HG03280 (cell line): ENCODE data around the gene CLIC3.

Experiments used
- ATAC-seq: cut with Tn5 transposase; IDR thresholded peaks from one replicate; pipeline ENCODE4 v1.9.1; 2021; ENCODE audit warnings: mild to moderate bottlenecking, moderate library complexity; ENCODE audit not compliant: unreplicated experiment

The CLIC3 gene

DNA sequence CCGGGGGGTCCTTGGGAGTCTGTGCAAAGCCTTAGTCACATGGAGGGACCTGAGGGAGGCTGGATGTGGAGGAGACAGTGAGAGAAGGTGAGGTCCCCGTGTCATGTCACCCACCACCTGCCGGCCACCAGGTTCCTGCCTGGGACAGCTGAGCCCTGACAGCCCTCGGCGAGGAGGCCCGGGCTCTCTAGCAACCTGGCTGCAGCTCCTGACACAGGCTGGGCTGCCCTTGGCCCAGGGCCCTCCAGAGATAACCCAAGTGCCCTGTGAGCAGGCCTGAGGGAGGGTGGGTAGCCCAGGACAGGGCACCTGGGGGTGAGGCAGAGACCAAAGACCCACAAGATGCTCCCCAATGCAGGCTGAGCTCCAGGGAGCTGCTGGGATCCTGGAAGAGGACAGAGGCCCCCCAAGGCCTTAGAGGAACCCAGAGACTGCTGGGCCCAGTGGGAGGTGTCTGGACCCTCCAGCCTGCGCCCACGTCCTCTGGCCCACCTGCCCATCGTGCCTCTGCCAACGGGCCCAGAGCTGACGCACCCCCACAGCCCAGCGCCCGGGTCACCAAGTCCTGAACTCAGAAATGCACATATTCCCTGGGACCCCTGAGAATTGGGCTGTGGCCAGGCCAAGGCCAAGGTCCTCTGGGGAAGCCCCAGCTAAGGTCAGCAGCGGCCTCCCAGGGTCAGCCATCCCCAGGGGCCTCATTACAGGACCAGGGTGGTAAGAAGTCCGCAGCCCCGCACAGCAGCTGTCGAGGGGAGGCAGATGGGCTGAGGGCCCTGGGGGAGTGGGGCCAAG lies 27.8 kb downstream of the CLIC3 start:
- no peak for ATAC-seq

DNA sequence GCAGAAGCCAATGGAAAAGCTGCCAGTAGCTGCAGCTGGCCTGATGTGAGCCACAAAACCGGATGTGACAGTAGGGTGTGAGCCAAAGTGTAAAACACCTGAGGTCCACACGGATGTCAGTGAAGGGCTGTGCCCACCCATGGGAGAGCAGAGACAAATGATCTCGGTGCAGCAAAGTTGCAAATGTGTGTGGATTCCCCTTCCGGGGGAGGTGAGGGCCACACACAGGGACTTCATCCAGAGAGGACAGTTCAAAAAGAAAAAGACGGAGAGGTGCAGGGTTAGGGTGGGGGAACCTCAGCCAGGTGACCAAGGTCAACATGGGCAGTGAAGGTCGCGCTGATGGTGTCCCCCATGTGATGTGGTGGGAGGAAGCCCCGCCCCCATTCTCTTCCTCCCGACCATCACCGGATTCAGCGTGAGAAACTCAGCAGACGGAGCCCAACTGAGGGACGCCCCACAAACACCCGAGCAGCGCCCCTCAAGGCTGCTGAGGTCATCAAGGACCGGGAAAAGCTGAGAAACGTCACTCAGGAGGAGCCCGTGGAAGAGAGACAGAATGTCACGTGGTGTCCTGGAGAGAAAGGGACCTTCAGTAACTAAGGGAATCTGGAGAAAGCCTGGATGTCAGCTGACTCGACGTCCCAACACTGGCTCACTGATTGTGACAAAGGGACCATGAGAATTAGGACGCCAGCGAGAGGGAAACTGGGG lies 30.4 kb downstream of the CLIC3 start:
- ATAC-seq, result no peak

DNA sequence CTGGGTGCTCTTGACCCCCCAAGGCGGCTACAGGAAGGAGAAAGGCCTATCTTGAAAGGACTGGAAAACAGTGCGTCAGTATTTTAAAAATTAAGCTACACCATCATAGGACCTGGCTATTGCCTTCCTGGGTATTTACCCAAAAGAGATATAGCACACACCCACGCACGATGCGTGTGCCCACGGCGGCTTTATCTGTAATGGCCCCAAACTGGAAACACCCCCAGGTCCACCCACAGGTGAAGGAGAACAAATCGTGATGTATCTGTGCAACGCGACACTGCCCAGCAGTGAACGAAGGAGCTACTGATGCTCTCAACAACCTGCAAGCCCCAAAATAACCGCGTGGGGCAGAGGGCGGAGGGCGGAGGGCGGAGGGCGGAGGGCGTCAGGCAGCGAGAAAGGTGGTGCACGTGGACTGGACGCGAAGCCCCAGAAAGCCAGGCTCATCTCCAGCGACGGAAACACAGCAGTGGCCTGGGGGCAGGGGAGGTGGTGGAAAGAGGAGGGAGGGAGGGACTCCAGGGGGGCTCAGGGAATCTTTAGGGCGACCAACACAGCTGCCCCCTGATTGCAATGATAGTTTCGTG lies 31.4 kb downstream of the CLIC3 start:
- no peak for ATAC-seq

DNA sequence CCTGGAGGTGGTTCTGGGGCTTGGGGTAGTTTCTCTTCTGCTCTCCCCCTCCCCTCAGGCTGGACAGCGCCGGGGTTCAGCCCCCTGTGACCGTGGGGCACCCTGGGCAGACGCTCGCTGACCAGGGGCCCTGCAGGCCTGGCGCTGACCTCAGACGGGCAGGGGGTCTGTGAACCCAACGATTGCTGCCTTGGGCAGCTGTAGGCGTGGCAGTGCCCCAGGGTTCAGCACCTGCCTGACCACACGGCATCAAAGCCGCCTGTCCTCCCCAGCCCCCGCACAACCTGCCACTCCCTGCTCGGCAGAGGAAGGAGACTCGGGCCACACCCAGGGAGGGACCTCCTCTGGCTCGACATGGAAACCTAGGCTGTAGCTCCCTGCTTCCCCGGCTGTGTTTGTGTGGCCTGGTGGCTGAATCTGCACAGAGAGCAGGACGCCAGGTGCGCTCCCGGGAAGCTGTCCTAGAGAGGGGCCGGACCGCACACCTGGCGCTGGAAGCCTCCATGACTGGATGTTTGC lies 32.1 kb downstream of the CLIC3 start:
- ATAC-seq, result no peak

DNA sequence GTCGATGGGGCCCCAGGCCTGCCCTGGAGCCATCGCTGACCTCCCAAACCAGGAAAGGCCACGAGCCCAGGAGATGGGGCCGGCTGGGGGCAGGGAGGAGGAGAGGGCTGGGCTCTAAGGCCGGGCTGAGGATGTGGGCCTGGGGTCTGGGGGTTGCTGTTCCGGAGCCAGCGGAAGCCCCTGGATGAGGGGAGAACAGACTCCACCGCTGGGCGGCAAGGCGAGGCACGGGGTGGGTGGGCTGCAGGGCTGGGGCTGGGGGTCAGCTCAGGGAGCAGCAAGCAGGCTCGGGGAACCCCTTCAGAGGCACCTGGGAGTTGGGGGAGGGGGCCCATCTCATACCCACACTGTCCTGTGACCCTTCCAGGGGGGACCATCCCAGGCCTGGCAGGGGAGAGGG lies 32.6 kb downstream of the CLIC3 start:
- ATAC-seq, result no peak

DNA sequence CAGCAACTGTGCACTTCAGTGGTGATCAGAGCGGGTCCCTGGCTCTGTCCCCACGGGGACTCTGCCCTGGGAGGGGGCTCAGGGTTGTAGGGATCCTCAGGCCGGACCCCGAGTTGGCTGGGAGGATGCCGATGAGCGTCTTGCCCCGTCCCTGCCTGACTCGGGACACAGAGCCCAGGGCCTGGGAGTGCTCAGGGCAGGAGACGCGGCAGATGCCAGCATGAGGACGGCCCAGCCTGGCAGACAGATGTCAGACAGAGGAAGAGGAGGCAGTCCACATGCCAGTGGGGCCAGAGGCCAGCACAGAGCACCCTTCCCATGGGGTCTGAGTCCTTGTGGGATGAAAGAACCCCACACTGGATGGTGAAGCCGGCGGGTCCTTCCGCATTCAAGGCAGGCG lies 33.0 kb downstream of the CLIC3 start:
- no peak for ATAC-seq

DNA sequence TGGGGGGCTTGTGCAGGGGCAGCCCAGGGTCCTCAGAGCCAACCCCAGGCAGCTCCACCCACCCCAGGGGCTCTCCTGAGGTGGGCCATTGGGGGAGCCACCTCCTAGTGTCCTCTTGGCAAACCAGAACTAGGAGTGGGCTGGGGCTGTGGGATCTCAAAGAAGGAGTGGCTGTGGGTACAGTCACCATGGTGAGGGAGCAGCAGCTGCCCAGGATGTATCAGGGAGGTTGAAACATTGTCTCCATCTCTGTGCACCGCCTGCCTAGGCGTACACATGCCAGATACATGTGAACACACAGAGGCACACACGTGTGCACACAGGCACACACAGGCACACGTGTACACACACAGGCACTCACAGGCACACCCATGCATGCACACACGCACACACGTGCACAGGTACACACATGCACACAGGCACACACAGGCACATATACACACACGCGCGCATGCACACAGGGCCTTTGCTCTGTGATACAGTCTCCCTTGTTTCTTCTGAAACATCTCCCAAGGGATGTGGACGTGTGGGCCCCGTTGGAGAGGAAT lies 33.6 kb downstream of the CLIC3 start:
- ATAC-seq, result no peak

DNA sequence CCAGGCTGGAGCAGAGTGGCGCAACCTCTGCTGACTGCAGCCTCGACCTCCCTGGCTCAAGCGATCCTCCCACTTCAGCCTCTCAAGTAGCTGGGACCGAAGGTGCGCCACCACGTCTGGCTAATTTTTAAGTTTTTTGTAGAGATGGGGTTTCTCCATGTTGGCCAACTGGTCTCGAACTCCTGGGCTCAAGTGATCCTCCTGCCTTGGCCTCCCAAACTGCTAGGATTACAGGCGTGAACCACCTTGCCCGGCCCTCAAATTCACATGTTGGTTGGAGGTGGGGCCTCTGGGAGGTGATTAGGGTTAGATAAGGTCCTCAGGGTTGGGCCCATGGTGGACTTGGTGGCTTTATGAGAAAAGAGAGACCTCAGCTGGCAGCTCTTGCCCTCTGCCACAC lies 34.2 kb downstream of the CLIC3 start:
- no peak for ATAC-seq

DNA sequence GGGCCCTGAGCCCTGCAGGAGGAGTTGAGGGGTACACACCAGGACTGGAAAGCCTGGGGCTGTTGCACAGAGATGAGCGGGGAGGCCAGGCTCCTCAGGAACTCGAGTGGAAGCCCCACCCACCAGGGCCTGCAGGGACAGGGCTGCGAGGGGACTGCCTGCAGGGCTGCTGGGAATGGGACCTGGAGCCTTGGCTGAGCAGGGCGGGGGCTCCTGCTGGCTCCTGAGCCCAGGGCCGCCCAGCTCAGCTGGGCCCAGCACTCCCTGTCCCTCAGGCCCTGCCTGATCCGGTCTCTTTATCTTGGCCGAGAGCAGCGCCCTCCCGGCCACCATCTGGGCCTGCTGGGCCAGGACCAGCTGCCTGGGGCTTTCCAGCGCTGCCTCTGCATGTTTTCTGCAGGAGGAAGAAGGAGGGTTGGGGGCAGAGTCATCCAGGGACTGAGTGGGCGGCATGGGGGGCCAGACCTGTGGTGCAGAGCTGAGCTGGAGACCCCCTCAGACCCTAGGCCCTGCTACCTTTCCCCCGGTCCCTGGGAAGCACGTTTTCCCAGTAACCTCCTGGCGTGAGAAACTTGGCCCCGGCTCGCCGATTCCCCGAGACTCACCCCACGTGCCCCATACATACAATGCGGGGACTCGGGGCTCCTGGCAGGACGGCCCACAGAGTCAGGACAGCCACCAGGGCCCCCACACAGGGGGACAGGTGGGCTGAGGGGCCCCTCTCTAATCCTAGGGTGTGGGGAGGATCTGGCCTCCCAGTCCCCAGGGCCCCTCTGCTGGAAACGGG lies 34.9 kb downstream of the CLIC3 start:
- ATAC-seq, result no peak

DNA sequence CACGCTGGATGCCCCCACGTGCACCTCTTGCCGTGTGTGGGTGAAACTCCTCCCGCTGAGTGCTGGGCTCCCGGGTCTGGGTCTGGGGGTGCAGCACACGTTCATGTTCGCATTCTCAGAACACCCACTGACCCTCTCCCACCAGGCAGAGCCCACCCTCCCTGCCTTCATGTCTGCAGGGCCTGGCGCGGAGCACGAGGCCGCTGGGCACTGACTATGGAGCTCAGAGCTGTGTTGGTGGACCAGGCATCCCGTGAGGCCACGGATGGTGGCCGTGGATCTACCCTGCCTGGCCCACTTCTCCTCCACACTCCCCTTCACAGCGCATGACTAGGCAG lies 35.5 kb downstream of the CLIC3 start:
- no peak for ATAC-seq

DNA sequence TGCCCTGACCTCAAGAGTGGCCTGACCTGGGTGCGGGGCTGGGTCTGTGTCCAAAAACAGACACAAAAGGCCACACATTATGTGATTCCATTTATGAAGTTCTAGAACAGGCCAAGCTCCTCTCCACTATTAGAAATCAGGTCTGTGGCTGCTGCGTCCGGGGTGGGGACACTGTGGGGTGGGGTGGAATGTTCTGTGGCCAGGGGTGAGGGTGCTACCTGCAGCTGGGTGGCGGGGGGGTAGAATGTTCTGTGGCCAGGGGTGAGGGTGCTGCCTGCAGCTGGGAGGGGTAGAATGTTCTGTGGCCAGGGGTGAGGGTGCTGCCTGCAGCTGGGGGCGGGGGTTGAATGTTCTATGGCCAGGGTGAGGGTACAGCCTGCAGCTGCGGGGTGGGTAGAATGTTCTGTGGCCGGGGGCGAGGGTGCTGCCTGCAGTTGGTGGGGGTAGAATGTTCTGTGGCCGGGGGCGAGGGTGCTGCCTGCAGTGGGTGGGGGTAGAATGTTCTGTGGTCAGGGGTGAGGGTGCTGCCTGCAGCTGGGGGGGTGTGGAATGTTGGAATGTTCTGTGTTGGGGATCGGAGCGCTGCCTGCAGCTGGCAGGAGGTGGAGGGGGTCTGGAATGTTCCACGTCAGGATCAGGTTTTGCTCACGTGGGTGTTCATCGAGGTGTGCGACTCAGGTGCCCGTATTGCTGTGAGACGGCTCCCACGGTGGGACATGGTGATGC lies 36.0 kb downstream of the CLIC3 start:
- ATAC-seq, result no peak

DNA sequence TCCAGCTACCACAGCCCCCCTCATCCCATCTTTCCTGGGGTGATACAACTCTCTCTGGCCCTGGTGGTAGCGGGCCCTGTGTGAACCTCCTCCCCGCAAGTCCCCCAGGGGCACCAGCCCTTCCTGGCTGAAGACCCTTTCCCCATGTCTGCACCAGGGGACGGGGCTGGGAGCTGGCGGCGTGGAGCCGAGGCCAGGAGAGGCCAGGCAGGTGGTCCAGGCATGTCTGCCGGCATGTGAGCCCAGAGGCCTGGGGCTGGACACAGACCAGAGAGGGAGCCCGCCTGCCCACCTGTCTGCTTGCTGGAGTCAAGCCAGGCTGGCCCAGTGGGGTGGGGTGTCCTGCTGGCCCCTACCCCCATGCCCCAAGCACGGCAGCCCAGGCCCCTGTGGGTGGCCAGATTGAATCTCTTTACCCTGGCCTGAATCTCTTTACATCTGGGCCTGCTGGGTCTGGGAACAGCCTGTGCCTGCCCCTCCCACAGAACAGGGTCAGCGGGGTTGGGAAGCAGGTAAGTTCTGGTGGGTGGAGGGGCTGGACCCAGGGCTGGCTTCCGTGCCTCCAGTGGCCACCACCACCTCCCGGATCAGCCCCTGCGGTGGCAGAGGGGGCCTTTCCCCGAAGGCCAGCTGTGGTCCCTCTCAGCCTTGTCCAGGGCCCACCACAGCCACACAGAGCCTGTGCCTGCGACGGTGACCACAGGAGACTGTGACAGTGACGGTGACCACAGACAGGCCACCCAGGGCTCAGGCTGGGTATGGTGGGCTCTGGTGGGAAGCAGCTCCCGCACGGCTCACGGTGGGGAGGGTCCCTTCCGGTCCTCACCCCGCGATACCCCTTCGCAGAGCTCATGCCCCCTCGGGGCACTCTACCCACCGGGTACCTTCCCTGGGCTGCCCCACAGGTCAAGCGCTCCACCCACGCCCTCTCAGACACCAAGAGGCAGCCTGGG lies 37.2 kb downstream of the CLIC3 start:
- ATAC-seq, result no peak

DNA sequence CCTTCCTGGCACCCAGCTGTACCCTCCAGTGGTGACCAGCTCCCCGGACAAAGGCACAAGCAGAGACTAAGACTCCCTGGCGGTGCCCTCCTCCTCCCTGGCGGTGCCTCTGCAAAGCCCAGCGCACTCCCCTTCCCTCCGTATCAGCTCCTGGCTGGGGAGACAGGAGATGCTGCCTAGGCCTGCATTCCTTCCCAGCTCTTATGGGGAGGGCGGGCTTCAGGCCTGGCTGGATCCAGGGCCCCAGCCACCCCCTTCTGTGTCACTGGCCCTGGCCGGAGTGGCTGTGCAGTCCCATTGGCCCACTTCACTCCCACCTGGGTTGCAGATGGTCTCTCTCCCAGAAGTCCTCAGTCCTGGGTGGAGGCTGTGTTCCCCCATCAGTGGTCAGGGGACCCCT lies 37.9 kb downstream of the CLIC3 start:
- no peak for ATAC-seq

DNA sequence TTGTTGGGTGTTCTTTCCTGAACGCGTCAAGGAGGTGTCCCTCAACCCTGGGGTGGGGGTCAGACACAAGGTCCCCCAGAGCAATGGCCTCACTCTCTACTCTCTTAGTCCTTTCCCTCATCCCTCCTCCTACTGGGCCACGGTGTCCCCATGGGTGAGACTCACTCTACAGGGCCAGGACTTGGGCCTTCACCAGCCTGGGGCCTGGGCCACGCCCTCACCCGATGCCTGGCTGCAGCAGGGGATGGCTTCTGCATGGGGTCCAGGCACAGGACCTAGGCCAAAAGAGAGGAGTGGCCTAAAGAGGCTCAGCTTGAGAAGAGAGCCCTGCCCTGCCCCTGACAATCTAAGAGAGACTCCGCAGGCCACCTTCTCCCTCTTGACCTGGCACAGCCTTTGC lies 38.5 kb downstream of the CLIC3 start:
- ATAC-seq, result no peak

DNA sequence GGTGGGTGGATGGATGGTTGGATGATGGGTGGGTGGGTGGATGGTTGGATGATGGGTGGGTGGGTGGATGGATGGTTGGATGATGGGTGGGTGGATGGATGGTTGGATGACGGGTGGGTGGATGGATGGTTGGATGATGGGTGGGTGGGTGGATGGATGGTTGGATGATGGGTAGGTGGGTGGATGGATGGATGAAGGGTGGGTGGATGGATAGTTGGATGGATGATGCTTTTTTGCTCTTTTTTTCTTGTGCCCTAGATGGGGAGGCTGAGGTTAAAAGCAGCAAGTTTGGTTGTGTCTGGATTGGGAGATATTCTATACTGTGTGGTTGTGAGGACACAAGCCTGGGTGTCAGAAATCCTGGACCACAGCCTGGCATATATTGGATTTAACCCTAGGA lies 38.9 kb downstream of the CLIC3 start:
- ATAC-seq, result no peak

DNA sequence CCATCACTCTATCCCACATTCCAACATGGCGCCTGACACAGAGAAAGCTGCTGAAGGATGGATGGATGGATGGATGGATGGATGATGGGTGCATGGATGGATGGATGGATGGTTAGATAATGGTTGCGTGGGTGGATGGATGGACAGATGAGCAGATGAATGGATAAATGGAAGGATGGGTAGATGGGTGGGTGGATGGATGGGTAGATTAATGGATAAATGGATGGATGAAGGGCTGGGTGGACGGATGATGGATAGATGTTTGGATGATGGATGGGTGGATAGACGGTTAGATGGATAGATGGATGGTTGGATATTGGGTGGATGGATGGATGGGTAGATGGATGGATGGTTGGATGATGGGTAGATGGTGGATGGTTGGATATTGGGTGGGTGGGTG lies 39.8 kb downstream of the CLIC3 start:
- no peak for ATAC-seq

DNA sequence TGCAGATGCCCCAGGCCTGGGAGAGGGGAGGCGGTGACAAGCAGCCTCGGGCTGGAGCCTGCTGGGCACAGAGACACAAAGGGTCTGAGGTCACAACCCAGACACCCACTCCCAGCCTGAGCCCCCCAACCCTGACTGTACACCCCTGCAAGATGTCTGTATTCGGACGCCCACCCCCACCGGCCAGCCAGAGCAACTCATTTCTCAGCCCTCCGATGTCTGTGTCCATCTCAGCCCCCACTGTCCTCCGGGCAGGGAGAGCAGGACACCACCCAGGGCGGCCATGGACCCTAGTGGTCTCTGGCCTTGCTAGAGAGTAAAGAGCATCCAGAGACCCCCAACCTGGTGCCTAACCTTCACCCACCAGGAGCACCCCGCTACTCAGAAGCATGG lies 40.4 kb downstream of the CLIC3 start:
- no peak for ATAC-seq

DNA sequence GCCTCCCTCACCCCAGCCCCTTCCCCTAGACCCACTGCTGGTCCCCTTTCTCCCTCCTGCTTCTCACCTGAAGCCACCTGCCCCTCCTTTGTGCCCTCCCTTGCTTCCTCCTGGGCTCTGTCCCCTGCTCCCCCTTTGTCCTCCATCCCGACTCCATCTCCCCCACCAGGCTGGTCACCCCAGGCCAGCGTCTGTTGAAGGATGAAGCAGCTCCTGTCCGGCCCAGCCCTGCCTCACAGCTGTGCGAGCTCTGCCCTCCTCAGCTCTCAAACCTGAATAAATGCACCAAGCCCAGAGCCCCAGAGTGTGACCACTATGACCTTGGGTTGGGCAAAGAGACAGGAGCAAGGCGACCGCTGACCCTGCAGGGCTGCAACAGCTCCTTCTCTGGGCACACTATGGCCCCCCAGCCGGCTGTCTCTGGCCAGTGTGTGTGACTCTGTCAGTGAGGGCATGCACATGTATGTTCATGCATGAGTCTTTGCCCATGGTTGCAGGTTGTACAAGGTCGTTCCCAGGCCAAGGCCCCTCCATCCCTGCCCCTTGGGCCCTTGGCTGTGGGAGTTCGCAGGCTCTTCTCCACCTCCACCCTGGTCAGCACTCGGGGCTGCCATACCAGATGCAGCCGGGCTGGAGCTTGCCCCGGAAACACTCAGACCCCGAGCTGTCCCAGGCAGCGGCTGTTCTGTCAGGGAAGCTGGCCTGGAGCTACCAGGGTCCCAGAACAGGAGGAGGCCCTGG lies 41.0 kb downstream of the CLIC3 start:
- ATAC-seq, result no peak
